HG03460 (cell line): Measurements from ENCODE around the gene WDCP.
A peak's percentile ranks its signal among the peaks of the same experiment; 100 is the strongest.
"Not testable (repeated sequence)": the region's sequence is repeated elsewhere in the genome, so short reads cannot be mapped to it uniquely, and the experiment has no call there.

ENCODE experiments used
- ATAC-seq: cut with Tn5 transposase; IDR thresholded peaks from one replicate; pipeline ENCODE4 v1.9.1; 2021; ENCODE audit not compliant: unreplicated experiment

The WDCP gene

DNA sequence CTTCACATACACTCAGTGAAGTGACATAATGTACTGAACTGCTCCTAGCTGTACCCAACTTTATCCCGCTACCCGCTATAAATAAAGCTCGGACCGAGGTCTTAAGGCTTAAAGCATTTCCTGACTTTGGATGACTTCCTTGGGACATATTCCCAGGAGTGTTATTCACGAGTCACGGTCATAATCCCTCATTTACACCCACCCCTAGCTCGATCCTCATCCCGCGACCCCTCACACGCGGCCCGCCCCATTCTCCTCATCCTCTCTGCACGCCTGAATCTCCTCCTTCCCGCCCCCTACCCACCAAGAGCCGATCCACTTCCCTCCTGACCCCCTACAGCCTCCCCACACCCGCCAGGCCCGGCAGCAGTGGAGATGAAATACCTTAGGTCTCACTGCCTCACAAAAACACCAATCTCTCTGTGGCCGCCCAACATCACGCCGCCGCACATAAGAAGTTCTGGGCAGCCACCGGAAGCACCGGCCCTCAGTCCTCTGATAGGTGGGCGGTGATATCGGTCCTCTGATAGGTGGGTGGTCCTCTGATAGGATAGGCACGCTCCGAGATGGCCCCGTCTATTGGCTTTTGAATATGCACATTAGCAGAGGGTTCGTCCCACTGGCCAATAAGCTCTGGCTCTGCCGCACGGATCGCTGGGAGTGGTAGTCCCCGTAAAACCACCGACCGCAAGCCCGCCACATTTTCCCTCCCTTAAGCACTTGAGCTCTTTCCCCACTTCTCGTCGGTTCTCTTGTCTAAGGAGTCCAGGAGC, at the start of gene WDCP:
Gene WDCP, minus strand, starts transcription at position 462 of the 773 bp plus-strand sequence. CDS start 7,897 bp downstream, outside the sequence.
- ATAC-seq: peak; percentile 99

DNA sequence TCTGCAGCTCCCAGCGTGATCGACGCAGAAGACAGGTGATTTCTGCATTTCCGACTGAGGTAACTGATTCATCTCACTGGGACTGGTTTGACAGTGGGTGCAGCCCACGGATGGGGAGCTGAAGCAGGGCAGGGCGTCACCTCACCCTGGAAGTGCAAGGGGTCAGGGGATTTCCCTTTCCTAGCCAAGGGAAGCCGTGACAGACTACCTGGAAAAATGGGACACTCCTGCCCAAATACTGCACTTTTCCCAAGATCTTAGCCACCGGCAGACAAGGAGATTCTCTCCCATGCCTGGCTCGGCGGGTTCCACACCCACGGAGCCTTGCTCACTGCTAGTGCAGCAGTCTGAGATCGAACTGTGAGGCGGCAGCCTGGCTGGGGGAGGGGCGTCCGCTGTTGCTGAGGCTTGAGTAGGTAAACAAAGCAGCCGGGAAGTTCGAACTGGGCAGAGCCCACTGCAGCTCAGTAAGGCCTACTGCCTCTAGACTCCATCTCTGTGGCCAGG, 48.0 kb upstream of the WDCP start:
- not testable (repeated sequence) for ATAC-seq

GRCh38 chr2:24093270-24093669, 46.1 kb upstream of the WDCP start:
- not testable (repeated sequence) for ATAC-seq

DNA sequence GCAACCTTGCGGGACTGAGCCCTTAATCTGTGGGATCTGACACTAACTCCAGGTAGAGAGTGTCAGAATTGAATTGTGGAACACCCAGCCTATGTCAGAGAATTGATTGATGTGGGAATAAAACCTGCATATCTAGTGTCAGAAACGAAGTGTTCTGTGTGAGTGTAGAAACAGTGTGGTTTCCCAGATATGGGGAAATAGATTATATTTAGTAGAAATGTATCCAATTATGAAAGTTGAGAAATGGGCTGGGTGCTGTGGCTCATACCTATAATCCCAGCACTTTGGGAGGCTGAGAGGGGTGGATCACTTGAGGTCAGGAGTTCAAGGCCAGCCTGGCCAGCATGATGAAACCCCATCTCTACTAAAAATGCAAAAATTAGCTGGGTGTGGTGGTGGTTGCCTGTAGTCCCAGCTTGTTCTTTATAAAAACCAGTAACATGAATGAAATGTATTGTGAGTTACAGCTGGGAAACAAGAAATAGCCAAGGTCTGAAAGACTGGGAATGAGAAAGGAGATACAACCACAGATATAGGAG, 41.7 kb upstream of the WDCP start:
- ATAC-seq: no peak

DNA sequence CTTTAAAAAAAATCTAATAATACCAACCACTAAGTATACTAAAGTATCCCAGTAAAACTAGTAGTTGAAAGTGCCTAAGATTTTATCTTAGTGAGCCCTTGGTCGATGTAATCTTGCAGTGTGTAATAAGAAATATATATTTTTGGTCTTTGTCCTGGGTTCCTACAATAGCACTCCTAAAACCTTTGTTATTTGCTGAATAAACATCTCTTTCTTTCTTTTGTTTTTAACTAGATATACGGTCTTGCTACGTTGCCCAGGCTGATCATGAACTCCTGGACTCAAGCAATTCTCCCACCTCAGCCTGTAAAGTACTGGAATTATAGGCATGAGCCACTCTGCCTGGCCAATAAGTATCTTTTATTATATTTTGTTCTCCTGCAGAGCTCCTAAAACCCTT, 39.8 kb upstream of the WDCP start:
- ATAC-seq: no peak

- ATAC-seq: no peak
These were observed 39.0 kb upstream of the WDCP start for GRCh38 chr2:24086241-24086640.

- no peak for ATAC-seq
These were observed 38.0 kb upstream of the WDCP start for GRCh38 chr2:24085200-24085489.

GRCh38 chr2:24084386-24085199, 37.4 kb upstream of the WDCP start, which contains the start of gene TP53I3:
Gene TP53I3, minus strand, starts transcription at chr2:24084834. Its CDS starts 508 bp downstream, at chr2:24084326.
- peak; percentile 82 for ATAC-seq

DNA sequence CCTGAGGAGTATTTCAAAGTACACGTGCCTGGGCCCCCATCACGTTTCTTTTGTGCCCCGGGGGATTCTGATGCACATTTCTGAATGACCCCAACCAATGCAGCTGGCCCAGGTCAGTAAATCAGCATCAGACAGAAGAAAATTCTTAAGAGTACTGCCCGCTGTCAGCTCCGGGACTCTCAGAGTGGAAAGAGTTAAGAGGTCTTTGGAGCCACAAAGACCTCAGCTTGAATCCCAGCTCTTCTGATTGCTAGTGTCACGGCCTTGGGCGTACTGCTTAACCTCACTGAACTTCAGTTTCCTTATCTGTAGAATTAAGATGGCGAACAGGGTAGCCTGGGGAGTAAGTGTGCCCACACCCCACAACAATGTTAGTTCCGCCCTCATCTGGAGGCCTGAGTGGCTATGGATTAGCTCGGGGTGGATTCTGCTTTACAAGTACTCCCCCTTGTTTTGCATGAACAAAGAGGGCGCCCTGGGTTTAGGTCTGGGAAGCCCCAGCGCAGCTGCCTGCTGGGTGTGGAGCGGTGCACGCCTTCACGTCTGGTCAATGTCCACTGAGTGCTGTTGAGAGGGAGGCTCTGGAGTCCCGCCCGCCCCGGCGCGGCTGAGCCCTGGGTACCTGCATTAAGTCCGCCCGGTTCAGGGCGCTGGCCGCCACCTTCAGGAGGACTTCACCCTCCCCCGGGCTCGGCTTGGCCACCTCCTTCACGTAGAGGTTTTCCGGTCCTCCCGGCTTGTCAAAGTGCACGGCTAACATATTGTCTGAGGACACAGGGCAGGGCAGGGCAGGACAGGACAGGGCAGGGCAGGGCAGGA, 36.6 kb upstream of the WDCP start:
- ATAC-seq: peak; percentile 79

GRCh38 chr2:24082787-24083566, 35.8 kb upstream of the WDCP start:
- no peak for ATAC-seq

DNA sequence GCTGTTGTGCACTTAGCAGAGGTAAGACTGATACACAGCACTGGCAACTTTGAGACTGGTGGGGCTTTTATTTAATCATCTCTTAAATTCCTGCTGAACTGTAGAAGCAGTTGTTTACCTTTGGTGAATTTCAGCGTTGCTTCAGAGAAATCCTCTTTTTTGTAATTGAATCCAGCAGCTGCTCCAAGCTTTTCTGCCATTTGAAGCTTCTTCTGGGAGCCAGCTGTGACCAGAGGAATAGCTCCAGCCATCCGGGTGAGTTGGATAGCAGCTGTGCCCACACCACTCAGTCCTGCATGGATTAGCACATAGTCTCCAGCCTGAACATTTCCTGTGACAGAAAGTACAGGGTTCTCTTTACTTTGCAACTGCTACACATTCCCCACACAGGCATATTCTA, 33.5 kb upstream of the WDCP start:
- ATAC-seq: no peak

DNA sequence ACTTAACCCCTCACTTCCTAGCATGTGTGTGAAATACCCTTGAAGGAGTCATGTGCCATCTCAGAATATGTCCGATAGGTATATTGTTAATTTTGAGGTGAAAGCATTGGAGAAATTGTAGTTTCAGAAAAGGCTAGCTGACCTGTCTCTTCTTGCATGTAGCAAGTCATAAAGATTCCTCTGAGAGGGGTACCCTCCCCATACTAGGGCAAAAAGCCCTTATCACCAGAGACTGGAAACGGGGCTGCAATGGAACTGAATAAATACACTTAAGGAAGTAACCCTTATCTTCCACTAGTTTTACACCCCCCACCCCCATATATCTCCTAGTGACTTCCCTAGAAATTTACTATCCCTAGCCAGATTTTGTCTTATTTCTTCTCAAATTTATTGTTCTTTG, 30.7 kb upstream of the WDCP start:
- no peak for ATAC-seq

GRCh38 chr2:24077535-24077877, 30.3 kb upstream of the WDCP start:
- ATAC-seq: no peak

GRCh38 chr2:24076849-24077534, 29.8 kb upstream of the WDCP start:
- peak; percentile 1 for ATAC-seq

- peak; percentile 90 for ATAC-seq
These were observed 29.0 kb upstream of the WDCP start, which contains the start of gene SF3B6 for GRCh38 chr2:24075915-24076848. Gene SF3B6, minus strand, starts transcription at chr2:24076326. Its CDS starts 97 bp downstream, at chr2:24076229.

- no peak for ATAC-seq
These were observed 28.1 kb upstream of the WDCP start for GRCh38 chr2:24075259-24075658.

DNA sequence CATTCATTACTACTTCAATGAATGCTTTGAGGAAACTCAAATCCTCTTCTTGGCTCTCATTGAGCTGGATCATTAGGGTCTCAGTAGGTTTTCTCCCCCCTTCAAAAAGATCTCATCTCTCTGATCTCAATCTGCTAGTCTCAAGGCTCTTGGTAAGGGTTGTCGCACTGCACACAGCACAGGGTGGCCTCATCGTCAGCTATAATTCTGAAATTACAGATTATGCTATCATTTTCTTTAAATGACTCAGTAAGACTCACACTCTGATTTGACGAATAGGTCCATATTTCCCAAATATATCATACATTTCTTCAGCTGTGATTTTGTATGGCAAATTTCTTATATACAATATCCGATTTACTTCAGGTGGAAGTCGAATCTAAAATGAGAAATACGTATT, 26.6 kb upstream of the WDCP start:
- ATAC-seq: no peak

GRCh38 chr2:24072259-24072658, 25.1 kb upstream of the WDCP start:
- ATAC-seq: no peak
